GM12892 (cell line): ENCODE results near the gene CHST13.

Source experiments
- DNase-seq: peaks from one replicate; pipeline ENCODE4 v3.0.0; 2011; ENCODE audit not compliant: insufficient read length
- FAIRE-seq: peaks from 2 replicates; lab custom pipeline; 2011; peaks lifted over from hg19 to GRCh38; lab: Jason Lieb, UNC
- POLR2A ChIP-seq: IDR thresholded peaks from 2 replicates; pipeline ENCODE4 v1.6.1; 2011; ENCODE audit warnings: low read depth, low read length, control low read depth
- POLR2AphosphoS5 ChIP-seq: IDR thresholded peaks from 2 replicates; pipeline ENCODE4 v1.6.1; 2011; ENCODE audit warnings: low read depth, low read length, control low read depth
- TAF1 ChIP-seq: IDR thresholded peaks from 2 replicates; pipeline ENCODE4 v1.6.1; 2011; ENCODE audit warnings: low read depth, mild to moderate bottlenecking, control low read depth, low read length, borderline replicate concordance

CHST13 gene

GRCh38 chr3:126549861-126550487 is 26.0 kb downstream of the CHST13 start:
- FAIRE-seq (no peak), DNase-seq (no peak)
- TF ChIP-seq POLR2A (no peak), POLR2AphosphoS5 (no peak), TAF1 (no peak)

- DNase-seq (no peak), FAIRE-seq (no peak)
- TF ChIP-seq POLR2AphosphoS5 (no peak), TAF1 (no peak), POLR2A (no peak)
Measured at GRCh38 chr3:126550488-126551051, 26.6 kb downstream of the CHST13 start.

GRCh38 chr3:126551121-126551838 is 27.3 kb downstream of the CHST13 start:
- TF ChIP-seq TAF1 (no peak), POLR2A (no peak), POLR2AphosphoS5 (no peak)
- no peak for FAIRE-seq
- DNase-seq, result no peak

GRCh38 chr3:126551839-126552687 is 28.1 kb downstream of the CHST13 start:
- FAIRE-seq (no peak), DNase-seq (no peak)
- TF ChIP-seq POLR2AphosphoS5 (no peak), TAF1 (no peak), POLR2A (no peak)

GRCh38 chr3:126552688-126553283 is 28.8 kb downstream of the CHST13 start:
- FAIRE-seq, result no peak
- DNase-seq, result no peak
- TF ChIP-seq POLR2AphosphoS5, result no peak
- TF ChIP-seq TAF1, result no peak
- no peak for TF ChIP-seq POLR2A

- FAIRE-seq, result no peak
- DNase-seq, result no peak
- TF ChIP-seq POLR2AphosphoS5 (no peak), POLR2A (no peak), TAF1 (no peak)
Measured at GRCh38 chr3:126553284-126554084, 29.5 kb downstream of the CHST13 start.

GRCh38 chr3:126554560-126555525 is 30.9 kb downstream of the CHST13 start:
- no peak for FAIRE-seq
- DNase-seq, result no peak
- no peak for TF ChIP-seq POLR2A
- no peak for TF ChIP-seq POLR2AphosphoS5
- no peak for TF ChIP-seq TAF1

GRCh38 chr3:126555795-126556636 is 32.1 kb downstream of the CHST13 start:
- no peak for DNase-seq
- no peak for FAIRE-seq
- TF ChIP-seq POLR2A (no peak), TAF1 (no peak), POLR2AphosphoS5 (no peak)
